ENCODE data around the gene CHMP2B.

DNA sequence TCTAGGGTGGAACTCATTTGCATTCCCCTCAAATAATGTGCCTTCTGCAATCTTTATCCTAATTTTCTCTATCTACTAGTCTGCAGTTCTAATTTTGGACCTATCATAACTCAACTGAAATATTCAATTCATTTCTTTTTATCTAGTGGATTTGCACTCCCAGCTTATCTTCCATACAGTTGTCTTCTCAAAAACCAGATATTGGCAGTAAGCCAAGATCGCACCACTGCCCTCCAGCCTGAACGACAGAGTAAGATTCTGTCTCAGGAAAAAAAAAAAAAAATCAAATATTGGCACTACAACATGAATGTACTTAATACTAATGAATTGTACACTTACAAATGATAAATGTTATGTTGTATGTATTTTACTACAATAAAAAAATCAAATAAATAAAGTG is 18.0 kb upstream of the CHMP2B start:
- no peak for TF ChIP-seq CTCF (IDR thresholded peaks at IDR 0.05)
- no peak for TF ChIP-seq POLR2A (IDR thresholded peaks at IDR 0.05)
